ENCODE data around the gene FMNL2.

FMNL2 gene

DNA sequence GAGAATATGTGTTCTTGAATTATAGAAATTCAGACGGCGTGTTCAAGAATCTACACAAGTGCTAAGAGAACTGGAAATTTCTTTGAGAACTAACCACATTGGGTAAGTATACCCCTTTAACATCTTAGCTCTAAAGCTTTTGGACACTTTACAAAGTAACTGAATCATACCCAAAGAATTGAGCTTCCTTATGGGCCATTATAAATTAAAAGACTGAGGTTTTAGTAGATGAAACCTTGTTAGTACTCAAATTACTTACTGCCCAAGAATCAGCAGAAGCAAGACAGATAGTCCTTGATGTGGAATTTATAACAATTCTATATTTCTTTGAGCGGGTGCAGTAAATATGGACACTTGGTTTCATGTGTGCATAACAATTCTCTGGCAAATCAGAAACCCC lies 214.0 kb downstream of the FMNL2 start:
- H3K27ac ChIP-seq: no peak overlapping the region
- no peak for TF ChIP-seq ZFX (IDR thresholded peaks at IDR 0.05; ENCODE audit: borderline replicate concordance)
- TF ChIP-seq, protein P1, sequence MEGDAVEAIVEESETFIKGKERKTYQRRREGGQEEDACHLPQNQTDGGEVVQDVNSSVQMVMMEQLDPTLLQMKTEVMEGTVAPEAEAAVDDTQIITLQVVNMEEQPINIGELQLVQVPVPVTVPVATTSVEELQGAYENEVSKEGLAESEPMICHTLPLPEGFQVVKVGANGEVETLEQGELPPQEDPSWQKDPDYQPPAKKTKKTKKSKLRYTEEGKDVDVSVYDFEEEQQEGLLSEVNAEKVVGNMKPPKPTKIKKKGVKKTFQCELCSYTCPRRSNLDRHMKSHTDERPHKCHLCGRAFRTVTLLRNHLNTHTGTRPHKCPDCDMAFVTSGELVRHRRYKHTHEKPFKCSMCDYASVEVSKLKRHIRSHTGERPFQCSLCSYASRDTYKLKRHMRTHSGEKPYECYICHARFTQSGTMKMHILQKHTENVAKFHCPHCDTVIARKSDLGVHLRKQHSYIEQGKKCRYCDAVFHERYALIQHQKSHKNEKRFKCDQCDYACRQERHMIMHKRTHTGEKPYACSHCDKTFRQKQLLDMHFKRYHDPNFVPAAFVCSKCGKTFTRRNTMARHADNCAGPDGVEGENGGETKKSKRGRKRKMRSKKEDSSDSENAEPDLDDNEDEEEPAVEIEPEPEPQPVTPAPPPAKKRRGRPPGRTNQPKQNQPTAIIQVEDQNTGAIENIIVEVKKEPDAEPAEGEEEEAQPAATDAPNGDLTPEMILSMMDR (IDR thresholded peaks at IDR 0.05): no peak

DNA sequence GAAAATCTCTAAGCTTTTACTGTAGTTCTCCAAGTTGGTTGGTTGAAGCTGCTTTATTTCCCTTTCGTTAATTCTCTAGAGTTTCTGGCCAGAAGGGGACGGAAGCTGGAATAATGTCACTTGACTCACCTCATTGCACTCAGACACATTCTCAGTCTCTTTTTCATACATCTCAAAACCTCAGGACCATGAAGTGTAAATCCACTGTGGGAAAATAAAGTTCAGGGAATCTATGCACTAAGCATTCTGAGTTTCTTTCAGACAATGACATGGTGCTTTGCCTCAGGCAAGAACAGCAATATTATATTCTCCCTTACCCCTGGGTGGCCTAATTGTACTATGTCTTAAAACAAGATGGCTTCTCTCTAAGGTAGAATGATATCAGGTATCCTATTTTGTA lies 214.4 kb downstream of the FMNL2 start:
- TF ChIP-seq, protein P1 (IDR thresholded peaks at IDR 0.05): no peak
- no peak for TF ChIP-seq ZFX (IDR thresholded peaks at IDR 0.05; ENCODE audit: borderline replicate concordance)
- H3K27ac ChIP-seq: no peak overlapping the region

DNA sequence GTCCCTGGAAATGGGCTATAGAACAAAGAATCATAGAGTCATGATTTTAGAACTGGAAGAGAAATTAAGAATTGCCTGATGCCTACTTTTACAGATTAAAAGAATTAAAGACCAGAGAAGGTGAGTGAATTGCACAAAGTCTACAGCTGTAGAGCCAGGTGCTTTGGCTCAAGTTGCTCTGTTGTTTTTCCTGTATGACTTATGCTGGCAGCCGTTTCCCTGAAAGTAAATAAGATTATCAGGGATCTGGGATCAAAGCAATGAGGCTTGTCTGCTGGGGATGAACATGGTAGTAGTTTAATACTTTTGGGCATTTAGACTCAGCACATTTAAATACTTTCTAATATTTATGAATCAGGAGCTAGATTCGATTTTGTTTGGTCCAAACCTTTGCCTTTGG lies 215.4 kb downstream of the FMNL2 start:
- no peak overlapping the region for H3K27ac ChIP-seq
- TF ChIP-seq, protein P1 (IDR thresholded peaks at IDR 0.05): no peak
- TF ChIP-seq ZFX (IDR thresholded peaks at IDR 0.05; ENCODE audit: borderline replicate concordance): no peak

DNA sequence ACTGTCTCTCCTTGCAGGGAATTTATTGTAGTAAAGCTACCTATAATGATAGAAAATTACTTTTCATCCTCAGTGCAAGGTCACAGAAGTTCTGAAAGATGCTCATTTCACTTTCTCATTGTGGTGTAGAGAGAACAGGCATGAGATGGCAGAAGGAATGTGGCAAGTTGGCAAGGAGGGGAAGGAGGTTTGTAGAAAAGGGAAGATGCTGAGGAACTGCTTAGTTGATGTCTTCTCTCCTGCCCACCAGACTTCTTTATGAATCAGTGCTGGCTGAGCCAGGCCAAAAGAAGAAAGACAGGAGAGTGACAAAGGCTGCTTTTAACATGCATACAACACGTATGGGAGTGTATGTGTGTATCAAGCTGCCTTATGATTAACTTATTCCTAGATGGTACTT lies 217.9 kb downstream of the FMNL2 start:
- TF ChIP-seq ZFX (IDR thresholded peaks at IDR 0.05; ENCODE audit: borderline replicate concordance): no peak
- TF ChIP-seq, protein P1 (IDR thresholded peaks at IDR 0.05): no peak
- no peak overlapping the region for H3K27ac ChIP-seq

DNA sequence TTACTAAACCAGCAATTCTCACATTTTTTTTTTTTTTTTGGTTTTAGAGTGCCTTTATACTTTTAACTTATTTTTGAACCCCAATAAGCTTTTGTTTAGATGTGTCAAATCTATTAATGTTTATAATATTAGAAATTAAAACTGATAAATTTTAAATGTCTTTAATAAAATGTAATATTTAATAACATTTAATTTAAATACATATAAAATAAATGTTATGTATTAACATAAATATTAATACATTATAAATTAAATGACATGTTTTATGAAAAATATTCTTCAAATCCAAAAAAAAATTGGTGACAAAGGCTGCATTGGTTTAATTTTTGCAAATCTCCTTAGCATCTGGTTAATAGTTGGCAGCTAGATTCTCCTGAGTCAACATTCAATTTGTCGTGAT lies 218.5 kb downstream of the FMNL2 start:
- no peak for TF ChIP-seq ZFX (IDR thresholded peaks at IDR 0.05; ENCODE audit: borderline replicate concordance)
- TF ChIP-seq, protein P1 (IDR thresholded peaks at IDR 0.05): no peak

DNA sequence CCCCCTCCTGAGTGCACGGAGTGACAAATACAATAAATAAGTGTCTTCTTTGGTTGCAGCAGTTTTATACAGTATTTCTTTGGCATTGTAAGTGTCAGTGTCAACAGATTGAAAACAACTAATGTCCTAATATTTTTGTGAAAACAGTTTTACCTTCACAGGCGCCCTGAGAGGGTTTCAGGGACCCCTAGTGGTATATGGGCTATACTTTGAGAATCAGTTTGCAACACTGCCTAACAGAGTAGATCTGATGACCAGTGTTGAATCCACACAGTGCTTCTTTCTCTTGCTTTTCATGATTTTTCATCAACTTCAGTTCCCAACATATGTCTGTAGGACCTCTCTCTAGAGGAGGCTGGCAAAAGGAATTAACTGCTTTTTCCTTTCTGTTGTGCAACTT lies 220.1 kb downstream of the FMNL2 start:
- H3K27ac ChIP-seq: no peak overlapping the region
- no peak for TF ChIP-seq ZFX (IDR thresholded peaks at IDR 0.05; ENCODE audit: borderline replicate concordance)
- TF ChIP-seq, protein P1 (IDR thresholded peaks at IDR 0.05): no peak

More for the DNA sequence above, 218.5 kb downstream of the FMNL2 start:
- no peak overlapping the region for H3K27ac ChIP-seq

DNA sequence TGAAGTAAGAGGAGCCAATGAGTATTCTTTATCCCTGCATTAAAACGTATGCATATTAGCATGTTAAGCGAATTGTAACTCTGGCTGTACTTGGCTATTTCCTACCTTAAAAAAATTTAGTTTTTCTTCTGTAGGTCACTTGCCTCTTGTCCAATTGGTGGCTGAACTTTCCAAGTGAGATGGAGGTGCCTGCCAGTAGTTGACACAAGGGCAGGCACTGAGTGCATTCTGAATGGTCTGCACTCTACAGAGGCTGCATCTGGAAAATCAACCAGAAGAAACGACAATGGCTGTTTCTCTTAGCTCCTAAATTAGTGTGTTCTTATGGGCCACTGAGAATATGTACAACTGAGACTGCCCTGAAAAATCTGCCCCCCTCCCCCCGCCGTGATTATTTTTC lies 221.5 kb downstream of the FMNL2 start:
- TF ChIP-seq, protein P1 (IDR thresholded peaks at IDR 0.05): no peak
- no peak for TF ChIP-seq ZFX (IDR thresholded peaks at IDR 0.05; ENCODE audit: borderline replicate concordance)
- H3K27ac ChIP-seq: no peak overlapping the region
